Bronchial epithelial cell (primary cell): ENCODE results near the gene BFSP2. TPM values are rescaled to one million over a fixed set of nuclear protein-coding genes. Genes with fewer than 3 reads are reported as not detected.

Experiments
- DNase-seq: peaks from one replicate; pipeline ENCODE4 v3.0.0-alpha.2; 2010; ENCODE audit warnings: low read depth
- FAIRE-seq: peaks from 2 replicates; lab custom pipeline; 2011; peaks lifted over from hg19 to GRCh38; lab: Jason Lieb, UNC
- H3K27me3 ChIP-seq: 2 replicates; pipeline ENCODE4 v1.5.1; 2011; ENCODE audit warnings: low read length; ENCODE audit not compliant: control insufficient read depth, insufficient read depth
- H3K36me3 ChIP-seq: 2 replicates; pipeline ENCODE4 v1.5.1; 2011; ENCODE audit warnings: low read length; ENCODE audit not compliant: control insufficient read depth, insufficient read depth
- H3K4me3 ChIP-seq: 2 replicates; pipeline ENCODE4 v1.5.1; 2011; ENCODE audit warnings: mild to moderate bottlenecking, low read depth, low read length, control low read depth
- CTCF ChIP-seq: IDR thresholded peaks from 2 replicates; pipeline ENCODE4 v1.5.1; 2011; ENCODE audit warnings: mild to moderate bottlenecking, moderate library complexity, low read length, control low read depth, inconsistent platforms; ENCODE audit not compliant: insufficient read depth, severe bottlenecking
- total RNA-seq: library from RNA; depleted of rRNA; stranded (reverse); fragments of >200 nt; gene quantifications from 2 replicates; pipeline ENCODE4 v1.2.1, GENCODE V29; 2014

Gene BFSP2
- total RNA-seq, 1 donor from 2014 or later = not detected

GRCh38 chr3:133474817-133475216, 75.0 kb downstream of the BFSP2 start:
- no peaks in the 10 kb centered on the region for H3K27me3 ChIP-seq
- H3K36me3 ChIP-seq = no peaks in the 10 kb centered on the region
- FAIRE-seq (no peak), DNase-seq (no peak)
- no peak overlapping the region for H3K4me3 ChIP-seq
- TF ChIP-seq CTCF = no peak

GRCh38 chr3:133475245-133476010, 75.6 kb downstream of the BFSP2 start:
- FAIRE-seq = no peak
- Histone ChIP-seq H3K36me3 (no peaks in the 10 kb centered on the region), H3K4me3 (no peak overlapping the region), H3K27me3 (no peaks in the 10 kb centered on the region)
- DNase-seq = no peak
- TF ChIP-seq CTCF = no peak

GRCh38 chr3:133476971-133477375, 77.1 kb downstream of the BFSP2 start:
- FAIRE-seq (no peak), DNase-seq (no peak)
- no peak for TF ChIP-seq CTCF
- Histone ChIP-seq H3K36me3 (no peaks in the 10 kb centered on the region), H3K27me3 (no peaks in the 10 kb centered on the region), H3K4me3 (no peak overlapping the region)

GRCh38 chr3:133477487-133477886, 77.6 kb downstream of the BFSP2 start:
- Histone ChIP-seq H3K27me3 (no peaks in the 10 kb centered on the region), H3K4me3 (no peak overlapping the region), H3K36me3 (no peaks in the 10 kb centered on the region)
- DNase-seq (no peak), FAIRE-seq (no peak)
- no peak for TF ChIP-seq CTCF

- Histone ChIP-seq H3K27me3 (no peaks in the 10 kb centered on the region), H3K36me3 (no peaks in the 10 kb centered on the region), H3K4me3 (no peak overlapping the region)
- FAIRE-seq (no peak), DNase-seq (no peak)
- TF ChIP-seq CTCF = no peak
Measured at GRCh38 chr3:133478624-133479023, 78.8 kb downstream of the BFSP2 start.

- FAIRE-seq (no peak), DNase-seq (no peak)
- Histone ChIP-seq H3K27me3 (no peaks in the 10 kb centered on the region), H3K36me3 (no peaks in the 10 kb centered on the region), H3K4me3 (no peak overlapping the region)
- TF ChIP-seq CTCF = no peak
Measured at GRCh38 chr3:133479401-133479800, 79.5 kb downstream of the BFSP2 start.
